ENCODE measurements around the gene ADORA1.

The ADORA1 gene

GRCh38 chr1:203093754-203094410, 33.6 kb upstream of the ADORA1 start:
- no peak for DNase-seq (ENCODE audit: low read depth in 1 of 2, low spot score in 1 of 2)

- no peak for DNase-seq (ENCODE audit: low read depth in 1 of 2, low spot score in 1 of 2)
Measured at GRCh38 chr1:203095061-203095690, 32.4 kb upstream of the ADORA1 start.

DNA sequence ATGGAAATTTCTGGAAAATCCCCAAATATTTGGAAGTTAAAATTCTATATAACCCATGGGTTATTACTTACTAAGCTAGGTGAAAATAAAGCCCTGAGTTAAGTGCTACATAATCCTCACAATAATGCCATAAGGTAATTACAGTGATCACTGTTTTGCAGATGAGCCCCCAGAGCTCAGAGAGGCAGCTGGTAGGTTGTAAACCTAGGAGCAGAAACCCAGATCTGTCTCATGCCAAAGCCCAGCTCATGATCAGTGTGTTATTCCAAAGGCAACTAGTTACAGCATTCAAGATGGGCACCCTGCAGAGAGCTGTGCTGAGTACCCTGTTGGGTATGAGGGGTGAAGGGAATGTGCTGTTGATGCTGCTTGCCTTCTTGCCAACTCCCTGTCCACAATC, 31.0 kb upstream of the ADORA1 start:
- no peak for DNase-seq (ENCODE audit: low read depth in 1 of 2, low spot score in 1 of 2)

DNA sequence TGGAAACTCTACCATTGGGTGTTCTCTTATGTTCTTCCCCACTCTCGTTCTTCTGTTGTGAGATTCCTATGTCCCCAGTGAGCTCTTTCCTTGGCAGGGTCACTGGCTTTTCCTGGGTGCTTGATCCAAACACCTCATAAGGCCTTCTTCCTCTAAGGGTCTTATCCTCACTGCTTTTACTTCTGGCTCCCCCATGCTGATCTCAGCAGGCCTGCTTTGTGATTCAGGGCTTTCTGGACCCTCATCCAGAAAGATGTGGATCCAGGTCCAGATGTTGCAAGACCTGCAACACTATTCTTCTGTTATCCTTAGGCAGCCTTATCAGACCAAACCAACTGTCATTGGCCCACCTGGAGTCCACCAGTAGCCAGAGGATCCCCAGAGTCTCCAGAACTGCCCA, 30.5 kb upstream of the ADORA1 start:
- no peak for DNase-seq (ENCODE audit: low read depth in 1 of 2, low spot score in 1 of 2)

GRCh38 chr1:203098445-203098844, 29.1 kb upstream of the ADORA1 start:
- DNase-seq (ENCODE audit: low read depth in 1 of 2, low spot score in 1 of 2), result no peak

- DNase-seq (ENCODE audit: low read depth in 1 of 2, low spot score in 1 of 2), result no peak
Measured at GRCh38 chr1:203098914-203099520, 28.5 kb upstream of the ADORA1 start.

GRCh38 chr1:203099805-203100515, 27.6 kb upstream of the ADORA1 start:
- no peak for DNase-seq (ENCODE audit: low read depth in 1 of 2, low spot score in 1 of 2)

- no peak for DNase-seq (ENCODE audit: low read depth in 1 of 2, low spot score in 1 of 2)
Measured at GRCh38 chr1:203100516-203100869, 27.0 kb upstream of the ADORA1 start.

GRCh38 chr1:203101813-203102634, 25.5 kb upstream of the ADORA1 start:
- DNase-seq (ENCODE audit: low read depth in 1 of 2, low spot score in 1 of 2), result no peak

GRCh38 chr1:203103216-203103615, 24.3 kb upstream of the ADORA1 start:
- no peak for DNase-seq (ENCODE audit: low read depth in 1 of 2, low spot score in 1 of 2)

DNA sequence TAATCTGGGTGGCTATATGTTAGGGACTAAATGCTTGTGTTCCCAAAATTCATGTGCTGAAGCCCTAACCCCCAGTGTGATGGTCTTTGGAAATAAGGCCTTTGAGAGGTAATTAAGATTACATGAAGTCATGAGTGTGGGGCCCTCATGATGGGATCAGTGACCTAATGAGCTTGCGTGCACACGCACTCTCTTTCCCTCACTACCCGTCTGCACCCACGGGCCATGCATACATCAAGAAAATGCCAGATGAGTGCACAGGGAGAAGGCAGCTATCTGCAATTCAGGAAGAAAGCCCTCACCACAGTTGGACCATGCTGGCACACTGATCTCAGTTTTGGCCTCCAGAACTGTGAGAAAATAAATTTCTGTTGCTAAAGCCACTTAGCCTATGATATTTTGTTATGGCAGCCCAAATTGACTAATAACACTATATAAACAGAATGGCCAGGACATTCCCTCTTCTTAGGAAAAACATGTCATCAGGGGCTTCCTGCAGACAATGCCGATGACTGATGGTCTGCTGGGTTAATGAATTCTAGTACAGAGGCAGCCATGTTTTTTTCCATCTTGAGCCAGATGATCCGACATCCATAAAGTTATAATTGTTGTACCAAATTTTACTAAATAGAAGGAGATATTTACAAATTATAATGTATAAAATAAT, 23.6 kb upstream of the ADORA1 start:
- DNase-seq (ENCODE audit: low read depth in 1 of 2, low spot score in 1 of 2), result no peak

- DNase-seq (ENCODE audit: low read depth in 1 of 2, low spot score in 1 of 2), result no peak
Measured at GRCh38 chr1:203104789-203105390, 22.6 kb upstream of the ADORA1 start.

GRCh38 chr1:203112475-203112874, 15.1 kb upstream of the ADORA1 start:
- DNase-seq (ENCODE audit: low read depth in 1 of 2, low spot score in 1 of 2), result no peak

- no peak for DNase-seq (ENCODE audit: low read depth in 1 of 2, low spot score in 1 of 2)
Measured at GRCh38 chr1:203113308-203113707, 14.2 kb upstream of the ADORA1 start.

DNA sequence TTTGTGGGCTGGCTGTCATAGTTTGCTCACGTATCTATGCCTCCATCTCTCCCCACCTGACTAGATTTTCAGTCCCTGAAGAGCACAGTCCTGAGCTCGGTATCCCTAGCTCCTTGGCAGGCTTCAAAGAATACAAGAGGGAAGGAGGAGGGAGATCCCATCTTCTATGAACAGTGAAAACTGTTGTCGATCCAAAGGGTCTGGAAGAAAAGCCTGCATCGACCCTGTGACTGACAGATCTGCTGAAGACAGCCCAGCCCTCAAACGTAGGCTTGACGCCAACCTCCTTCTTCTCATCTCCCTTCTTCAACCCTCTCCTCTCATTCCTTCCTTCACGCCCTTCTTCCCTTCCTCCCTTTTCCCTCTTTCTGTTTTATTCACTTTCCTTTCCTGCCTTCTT, 13.3 kb upstream of the ADORA1 start:
- DNase-seq (ENCODE audit: low read depth in 1 of 2, low spot score in 1 of 2), result no peak

- DNase-seq (ENCODE audit: low read depth in 1 of 2, low spot score in 1 of 2), result no peak
Measured at GRCh38 chr1:203116091-203116820, 11.3 kb upstream of the ADORA1 start.

GRCh38 chr1:203117611-203118575, 9.6 kb upstream of the ADORA1 start:
- no peak for DNase-seq (ENCODE audit: low read depth in 1 of 2, low spot score in 1 of 2)

- no peak for DNase-seq (ENCODE audit: low read depth in 1 of 2, low spot score in 1 of 2)
Measured at GRCh38 chr1:203120325-203121153, 7.0 kb upstream of the ADORA1 start.

Measured in stimulated activated CD4-positive, alpha-beta T cell treated with anti-CD3 and anti-CD28 coated beads, Interleukin-15, amount 100 ng/mL, for 1 hour (primary cell).